ENCODE data around the gene COL5A1.
A peak's percentile ranks its signal among the peaks of the same experiment; 100 is the strongest.

The COL5A1 gene

DNA sequence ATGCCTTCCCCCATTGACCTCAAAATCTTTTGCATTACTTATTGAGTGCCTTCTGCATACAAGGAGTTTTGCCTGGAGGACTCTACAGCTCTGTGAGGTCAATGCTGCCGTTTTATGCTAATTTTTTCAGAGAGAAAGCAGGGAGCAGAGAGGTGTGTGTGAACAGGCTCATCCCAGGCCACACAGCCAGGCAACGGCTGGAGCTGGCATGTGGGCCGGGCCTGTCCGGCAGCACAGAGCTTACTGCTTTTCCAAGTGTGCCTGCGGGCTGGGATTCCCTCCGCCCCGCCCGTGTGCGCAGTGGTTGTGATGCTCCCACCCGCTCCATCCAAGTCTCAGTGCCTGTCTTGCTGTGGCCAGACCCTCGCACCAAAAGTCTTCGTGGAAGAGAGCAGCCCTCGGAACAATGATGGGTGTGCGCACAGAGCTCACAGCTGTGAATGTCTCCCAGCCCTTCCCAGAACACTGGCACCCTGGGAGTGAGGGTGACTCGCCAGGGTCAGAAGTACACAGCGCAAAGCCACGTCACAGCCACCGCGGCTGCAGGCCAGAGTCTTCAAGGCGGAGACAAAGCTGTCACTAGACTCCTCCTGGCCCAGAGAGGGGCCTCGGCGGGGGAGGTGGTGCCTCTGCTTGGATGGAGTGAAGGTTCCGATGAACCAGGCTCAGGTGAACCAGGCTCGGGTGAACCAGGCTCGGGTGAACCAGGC lies 82.8 kb downstream of the COL5A1 start:
- DNase-seq: no peak

DNA sequence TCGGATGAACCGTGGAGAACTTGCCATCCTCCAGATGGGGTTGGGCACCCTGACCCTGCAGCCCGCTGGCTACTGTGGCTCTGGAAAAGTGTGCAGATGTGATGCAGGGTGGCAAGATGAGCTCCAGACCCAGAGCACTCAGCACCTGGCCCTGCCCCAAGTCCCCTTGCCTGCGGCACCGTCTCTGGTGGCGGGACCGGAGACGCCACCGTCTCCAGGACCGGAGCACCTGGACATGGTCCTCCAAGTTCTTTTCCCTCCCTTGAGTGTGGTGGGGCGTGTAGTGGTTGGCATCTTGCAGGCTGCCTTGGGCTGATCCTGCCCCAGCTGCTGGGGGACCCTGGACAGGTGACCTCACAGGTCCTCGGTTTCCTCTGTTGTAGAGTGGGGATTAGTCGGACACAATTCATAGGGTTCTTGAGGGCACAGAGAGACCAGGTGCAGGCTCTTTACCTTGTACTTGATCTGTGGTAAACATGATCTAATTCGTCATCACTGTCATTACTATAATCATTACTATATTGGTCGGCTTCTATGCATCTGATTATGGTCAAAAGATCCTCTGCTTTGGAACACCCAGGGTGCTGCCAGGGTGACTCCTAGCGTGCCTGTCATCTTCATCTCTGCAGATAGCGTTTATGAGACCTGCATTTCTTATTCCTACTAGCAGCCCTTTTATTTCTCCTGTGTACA lies 83.5 kb downstream of the COL5A1 start:
- DNase-seq: no peak

DNA sequence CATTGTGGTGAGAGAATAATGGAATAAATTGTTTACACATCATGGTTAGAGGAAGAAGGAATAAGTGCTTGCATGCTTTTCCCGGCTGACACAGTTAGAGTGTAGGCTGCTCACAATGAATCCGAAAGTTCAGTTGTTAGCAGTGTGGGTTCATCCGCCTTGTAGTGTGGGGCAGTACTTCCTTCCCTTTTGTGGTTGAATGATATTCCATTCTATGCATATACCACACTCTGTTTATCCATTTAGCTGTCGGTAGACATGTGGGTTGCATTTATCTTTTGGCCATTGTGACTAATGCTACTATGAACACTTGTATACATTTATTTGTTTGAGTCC lies 84.0 kb downstream of the COL5A1 start:
- no peak for DNase-seq

DNA sequence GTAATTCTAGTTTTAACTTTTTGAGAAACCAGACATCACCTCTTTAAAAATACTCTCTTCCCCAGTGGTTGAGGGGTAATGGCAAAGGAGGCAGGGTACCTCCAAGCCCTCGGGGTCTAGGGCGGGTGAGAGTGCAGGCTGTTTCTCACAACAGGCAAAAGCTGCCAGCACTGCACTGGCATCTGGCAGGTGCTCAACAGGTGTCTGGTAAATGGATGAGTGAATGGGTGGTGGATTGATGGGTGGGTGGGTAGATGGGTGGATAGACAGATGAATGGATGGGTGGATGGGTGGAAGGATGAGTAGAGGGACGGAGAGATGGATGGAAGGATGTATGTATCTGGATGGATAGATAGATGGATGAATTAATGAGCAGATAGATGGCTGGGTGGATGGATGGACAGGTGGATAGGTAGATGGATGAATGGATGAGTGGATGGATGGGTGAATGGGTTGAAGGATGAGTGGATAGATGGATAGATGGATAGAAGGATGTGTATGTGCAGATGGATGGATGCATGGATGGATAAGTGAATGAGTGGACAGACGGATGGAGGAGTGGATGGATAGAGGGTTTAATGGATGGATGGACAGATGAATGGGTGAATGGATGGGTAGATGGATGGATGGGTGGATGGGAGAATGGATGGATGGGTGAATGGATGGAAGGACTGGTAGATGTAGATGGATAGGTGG lies 84.6 kb downstream of the COL5A1 start:
- no peak for DNase-seq

DNA sequence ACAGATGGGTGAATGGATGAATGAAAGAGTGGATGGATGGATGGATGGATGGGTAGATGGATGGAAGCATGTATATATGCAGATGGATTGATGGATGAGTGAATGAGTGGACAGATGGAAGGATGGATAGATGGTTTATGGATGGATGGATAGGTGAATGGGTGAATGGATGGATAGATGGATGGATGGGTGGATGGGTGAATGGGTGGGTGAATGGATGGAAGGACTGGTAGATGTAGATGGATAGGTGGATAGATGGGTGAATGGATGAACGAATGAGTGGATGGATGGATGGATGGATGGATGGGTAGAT lies 85.1 kb downstream of the COL5A1 start:
- no peak for DNase-seq

DNA sequence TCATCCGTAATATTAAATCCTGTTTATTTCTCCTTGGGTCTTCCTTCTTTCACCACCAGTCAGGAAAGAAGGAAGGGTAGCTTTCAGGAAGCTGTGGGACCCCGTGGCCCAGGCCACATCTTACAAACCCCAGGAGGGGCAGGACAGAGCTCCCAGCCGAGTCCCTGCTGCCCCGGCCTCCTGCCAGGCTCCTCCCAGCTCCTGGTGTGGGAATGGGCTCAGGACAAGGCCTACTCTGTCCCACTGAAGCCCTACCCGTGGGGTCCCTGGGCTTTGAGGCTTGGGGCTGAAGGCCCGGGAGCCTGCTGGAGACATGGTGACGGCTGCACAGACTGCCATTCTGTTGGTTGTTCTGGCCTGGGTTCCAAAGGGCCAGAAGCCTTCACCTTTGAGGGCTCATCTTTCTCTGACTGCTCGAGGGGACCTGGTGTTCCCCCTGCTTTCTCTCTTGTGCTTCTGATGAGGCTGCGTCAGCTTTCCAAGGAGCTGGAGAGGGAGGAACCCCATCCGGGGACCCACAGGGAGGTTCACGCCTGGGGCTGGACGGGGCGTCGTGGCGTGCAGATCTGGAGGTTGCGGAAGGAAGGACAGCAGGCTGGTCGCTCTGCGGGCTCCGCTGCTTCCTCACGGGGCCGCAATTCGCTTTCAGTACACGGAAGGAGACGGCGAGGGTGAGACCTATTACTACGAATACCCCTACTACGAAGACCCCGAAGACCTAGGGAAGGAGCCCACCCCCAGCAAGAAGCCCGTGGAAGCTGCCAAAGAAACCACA lies 86.6 kb downstream of the COL5A1 start:
- no peak for DNase-seq

DNA sequence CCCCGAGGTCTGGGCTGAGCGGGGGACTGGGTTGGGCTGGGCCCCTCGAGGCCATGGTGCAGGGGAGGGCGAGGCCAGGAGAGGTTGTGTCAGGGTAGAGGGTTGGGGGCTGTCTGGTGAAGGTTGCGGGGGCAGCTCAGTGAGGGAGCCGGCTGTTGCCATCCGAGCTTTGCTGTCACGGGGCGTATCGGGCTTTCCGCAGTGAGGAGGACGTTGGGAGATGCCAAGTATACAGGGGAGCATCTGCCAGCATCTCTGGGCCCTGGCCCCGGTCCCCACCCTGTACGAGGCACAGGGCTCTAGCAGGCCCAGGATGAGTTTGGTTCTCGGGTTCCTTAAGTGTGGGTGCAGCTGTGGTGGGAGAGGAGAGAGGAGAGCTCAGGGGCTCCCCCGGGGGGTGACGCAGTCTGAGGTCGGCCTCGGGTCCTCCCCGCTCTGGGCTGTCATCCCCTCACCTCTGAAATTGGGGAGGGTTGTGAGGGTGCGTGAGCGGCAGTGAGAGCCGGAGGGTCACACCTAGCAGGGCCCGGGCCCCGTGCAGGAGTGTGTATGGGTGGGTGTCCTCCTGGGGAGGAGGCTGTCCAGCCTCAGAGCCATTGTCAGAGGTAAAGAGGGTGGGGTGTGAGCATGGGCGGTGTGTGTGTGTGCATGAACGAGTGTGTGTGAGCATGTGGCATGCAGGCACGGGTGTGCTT lies 87.3 kb downstream of the COL5A1 start:
- no peak for DNase-seq

DNA sequence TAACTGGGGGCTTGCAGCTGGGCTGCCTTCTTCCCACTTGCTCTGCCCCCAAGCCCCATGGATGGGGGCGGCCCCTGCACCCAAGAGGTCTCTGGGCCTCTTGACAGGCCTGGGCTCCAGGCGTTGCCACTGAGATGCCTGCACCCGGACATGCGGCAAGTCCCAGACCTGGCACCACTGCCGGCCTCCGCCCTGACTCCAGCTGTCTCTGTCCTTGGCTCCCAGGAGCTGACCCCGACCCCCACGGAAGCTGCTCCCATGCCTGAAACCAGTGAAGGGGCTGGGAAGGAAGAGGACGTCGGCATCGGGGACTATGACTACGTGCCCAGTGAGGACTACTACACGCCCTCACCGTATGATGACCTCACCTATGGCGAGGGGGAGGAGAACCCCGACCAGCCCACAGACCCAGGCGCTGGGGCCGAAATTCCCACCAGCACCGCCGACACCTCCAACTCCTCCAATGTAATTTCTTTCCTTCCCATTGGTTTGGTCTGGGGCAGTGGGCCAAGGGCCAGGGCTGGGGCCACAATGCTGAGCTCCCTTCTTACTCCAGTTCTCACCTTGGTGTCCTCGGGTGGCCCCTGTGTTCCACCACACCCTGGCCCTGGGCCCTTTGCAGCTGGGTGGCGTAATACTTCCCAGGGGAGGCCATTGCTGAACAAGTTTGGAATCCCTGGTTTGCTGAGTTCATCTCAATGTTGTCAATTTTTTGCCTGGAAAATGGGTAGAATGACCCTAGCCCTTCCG lies 88.6 kb downstream of the COL5A1 start:
- DNase-seq: no peak

DNA sequence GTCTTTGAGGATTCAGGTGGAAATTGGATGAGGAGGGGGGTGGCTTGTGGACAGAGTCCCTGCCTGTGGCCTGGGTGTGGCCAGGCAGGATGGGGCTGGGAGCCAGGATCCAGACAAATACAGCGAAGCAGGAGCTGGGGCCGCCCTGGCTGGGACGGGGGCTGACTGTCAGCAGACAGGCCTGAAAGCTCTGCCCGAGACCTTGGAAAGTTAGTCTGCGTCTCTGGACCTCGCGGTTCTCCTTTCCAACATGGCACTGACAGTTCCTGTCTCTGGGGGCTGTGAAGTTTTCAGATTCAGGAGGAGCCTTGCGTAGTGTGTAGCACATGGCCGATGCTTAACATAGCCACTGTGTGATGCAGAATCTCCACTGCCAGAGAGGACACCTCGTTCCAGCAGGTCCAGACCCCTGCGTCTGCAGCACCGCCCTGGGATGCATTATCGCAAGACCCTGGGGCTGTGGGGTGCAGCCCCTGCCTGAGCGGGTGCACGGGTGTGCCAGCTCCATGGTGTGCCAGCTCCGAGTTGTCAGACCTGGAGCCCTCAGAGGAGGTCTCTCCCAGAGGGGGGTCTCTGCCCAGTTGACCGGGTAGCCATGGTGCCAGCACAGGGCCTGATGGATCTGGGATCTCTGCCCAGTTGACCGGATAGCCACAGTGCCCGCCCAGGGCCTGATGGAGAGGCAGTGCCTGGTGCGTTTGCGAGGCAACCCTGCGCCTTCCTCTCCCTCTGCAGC lies 89.3 kb downstream of the COL5A1 start:
- DNase-seq: no peak

DNA sequence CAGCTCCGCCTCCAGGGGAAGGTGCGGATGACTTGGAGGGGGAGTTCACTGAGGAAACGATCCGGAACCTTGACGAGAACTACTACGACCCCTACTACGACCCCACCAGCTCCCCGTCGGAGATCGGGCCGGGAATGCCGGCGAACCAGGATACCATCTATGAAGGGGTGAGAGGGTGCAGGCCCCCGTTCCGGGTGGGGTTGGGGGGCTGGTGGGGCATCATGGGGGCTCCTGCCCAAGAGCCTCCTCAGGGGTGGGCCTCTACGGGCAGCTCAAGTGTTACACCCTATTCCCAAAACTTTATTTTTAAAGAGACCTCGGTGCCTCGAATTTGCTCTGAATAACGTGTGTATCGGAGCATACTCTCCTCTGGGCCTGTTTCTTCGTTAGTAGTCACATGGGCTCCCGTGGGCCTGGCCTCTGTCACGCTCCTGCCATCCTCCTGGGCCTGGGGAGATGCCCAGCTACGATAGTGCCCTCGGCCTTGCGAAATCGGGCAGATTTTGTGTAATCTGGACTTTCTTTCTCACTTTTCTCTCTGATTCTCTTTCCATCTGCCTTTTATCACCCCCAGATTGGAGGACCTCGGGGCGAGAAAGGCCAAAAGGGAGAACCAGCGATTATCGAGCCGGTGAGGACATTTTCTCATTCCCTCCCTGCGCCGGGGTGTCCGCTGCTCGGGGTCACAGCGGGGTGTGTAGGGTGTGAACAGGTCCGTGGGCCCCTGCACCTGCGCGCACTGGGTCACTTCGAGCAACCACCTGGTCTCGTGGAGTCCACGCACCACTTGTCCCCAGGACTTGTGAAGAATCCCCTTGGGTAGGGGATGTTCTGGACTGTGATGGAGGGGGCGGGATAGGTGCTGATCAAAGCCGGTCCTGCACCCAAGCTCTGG lies 90.1 kb downstream of the COL5A1 start:
- DNase-seq: no peak

DNA sequence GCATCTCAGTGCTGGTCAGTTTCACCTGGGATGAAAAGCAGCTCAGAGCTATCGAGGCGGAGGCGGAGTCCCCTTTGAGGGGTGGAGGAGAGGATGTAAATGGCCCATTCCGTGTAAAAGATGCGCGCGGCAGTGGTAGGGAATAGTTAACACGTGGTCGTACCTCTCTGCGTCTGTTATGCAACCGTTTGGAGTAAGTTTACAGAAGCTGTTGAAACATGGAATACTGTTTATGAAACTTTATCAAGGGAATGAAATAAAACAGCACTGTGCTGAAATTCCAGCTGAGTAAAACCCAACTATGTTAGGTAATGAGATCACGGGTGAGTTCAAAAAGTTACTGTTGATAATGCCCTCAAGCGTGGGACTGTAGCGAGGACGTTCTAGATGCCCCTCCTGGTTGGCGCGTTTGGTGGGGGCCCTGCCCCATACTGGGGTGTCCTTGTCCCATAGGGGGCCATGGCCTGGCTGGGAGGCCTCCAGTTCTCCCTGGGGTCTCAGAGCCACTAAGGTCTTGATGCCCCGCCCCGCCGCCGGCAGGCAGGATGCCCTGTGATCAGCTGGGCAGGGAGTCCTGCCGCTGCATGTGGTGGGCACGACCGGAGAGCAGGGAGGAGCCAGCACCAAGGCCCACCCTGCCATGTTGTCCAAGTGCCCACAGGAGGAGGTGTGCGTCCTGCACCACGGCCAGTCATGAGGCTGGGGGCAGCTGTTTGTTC lies 90.9 kb downstream of the COL5A1 start:
- no peak for DNase-seq

DNA sequence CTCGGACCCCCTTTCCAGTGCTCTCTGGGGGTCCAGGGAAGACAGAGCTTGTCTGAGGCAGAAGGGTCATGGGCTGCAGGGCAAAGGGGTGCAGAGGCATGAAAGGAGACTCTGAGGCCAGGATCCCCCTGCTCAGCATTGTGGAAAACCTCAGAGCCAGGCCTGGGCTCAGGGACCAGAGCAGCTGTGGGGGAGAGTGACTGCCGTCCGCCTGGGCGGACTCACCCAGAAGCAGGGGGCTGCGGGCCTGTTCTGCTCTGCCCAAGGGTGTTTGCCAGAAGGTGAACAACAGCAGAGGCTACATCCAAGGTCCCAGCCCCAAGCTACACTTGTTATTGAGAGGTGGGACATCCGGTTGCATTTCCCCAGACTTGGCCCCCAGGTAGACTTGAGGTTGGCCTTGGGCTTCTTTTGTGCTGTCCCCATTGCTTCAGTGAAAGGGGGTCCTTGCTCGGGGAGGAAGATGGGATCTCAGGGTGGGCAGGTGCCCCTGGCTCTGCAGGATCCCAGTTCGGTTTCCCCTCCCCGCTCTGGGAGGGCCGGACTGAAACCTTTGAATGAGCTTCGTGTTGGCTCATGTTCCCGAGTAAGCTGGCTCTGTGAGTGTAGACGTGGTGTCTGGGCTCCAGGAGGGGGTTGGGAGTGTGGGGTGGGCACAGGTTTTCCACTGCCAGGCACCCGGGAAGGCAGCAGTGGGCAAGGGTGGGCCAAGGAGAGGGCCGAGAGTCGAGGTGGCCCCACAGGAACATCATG lies 92.1 kb downstream of the COL5A1 start:
- DNase-seq: no peak

DNA sequence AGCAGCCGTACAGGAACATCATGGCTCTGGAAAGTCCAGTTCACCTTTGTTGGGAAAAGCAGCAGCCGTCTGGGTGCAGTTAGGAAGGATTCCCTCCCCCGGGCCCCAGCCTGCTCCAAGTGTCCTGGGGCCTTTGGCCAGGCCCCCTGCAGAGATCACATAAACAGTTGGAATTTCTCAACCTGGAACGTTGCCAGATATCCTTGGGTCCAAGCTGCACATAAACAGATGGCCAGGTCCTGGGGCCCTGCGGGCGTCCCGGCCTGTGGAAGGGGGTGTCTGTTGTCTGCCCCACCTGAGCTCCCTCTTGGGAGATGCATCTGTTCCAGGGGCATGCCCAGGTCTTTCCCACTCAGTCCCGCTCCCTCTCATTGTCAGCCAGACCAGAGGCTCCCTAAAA lies 92.7 kb downstream of the COL5A1 start:
- no peak for DNase-seq

DNA sequence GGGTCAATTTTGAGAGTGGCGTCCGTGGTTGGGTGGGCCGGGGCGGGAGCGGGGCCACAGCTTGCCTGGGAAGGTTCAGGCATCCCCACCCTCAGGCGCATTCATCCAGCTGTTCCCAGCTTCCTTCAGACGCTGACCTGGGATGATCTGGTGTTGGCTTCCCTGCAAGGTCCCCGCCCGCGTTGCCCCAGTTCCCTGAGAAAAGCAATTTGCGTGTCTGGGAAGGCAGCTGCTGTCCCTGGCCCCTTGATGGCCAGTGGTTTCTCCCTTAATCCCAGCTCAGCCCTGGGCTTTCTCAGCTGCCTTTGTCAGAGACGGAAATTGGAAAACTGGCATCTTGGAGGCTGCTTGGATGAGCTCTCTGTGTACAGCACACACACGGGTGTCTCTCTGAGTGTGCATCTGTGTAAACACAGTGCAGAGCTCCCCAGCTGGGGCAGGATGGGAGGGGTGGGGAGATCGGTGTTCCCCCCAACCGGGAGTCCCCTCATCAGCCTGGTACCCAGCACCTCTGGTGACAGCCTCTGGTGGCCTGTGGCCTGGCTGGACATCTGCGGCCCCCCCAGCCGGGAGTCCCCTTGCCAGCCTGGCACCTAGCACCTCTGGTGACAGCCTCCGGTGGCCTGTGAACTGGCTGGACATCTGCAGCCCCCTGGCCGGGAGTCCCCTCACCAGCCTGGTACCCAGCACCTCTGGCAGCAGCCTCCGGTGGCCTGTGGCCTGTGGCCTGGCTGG lies 94.0 kb downstream of the COL5A1 start:
- DNase-seq: peak in 4 of 51 donors; percentile 15 to 18 (median 17)

DNA sequence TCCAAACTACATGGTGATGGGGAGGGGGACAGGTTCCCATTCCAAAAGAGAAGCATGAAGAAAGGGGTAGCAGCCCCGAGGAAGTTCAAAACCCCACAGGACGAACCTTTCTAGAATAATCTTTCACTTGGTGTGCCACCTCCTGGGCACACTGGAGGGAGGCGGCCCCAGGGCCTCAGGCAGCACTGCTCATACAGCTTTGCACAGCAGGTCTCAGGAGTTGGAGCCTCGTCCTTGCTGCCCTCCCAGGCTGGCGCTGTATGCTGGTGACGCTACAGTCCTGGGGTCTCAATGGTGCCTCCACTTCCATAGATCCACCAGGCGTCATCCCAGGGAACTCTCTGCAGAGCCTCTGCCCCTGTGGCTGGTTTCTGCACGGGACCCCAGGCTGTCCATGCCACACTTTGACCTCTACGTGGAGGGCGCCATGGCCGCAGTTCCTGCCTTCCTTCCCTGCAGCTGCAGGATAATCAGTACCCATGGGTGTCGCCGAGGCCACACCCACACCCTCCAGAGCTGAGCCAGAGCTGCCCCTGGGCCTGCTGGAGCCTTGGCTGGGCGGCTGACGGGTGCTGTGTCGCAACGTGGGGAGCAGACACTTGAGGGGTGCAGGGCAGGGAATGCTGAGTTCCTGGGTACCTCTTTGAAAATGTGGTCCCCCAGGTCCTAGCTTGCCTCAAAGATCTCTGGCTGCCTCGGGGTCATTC lies 95.3 kb downstream of the COL5A1 start:
- DNase-seq: no peak
